ENCODE measurements around the gene UTP14C. TPM values are rescaled to one million over a fixed set of nuclear protein-coding genes. Genes with fewer than 3 reads are reported as not detected.
"Not testable (repeated sequence)": the region's sequence is repeated elsewhere in the genome, so short reads cannot be mapped to it uniquely, and the experiment has no call there.

Gene UTP14C
- total and polyA plus RNA-seq, 12 donors: 1.4 to 21.4 (median 14.1) TPM

DNA sequence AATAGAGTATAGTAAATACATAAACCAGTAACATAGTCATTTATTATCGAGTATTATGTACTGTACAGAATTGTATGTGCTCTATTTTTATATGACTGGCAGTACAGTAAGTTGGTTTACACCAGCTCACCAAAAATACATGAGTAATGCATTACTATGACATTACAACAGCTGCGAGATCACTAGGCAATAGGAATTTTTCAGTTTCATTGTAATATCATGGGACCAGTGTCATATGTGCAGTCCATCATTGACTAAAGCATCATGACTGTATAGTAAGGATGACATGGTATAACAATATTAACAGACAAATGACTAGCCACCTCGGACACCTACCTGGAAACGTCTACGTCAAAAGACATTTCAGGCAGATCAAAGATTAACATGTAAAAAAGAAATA lies 46.9 kb upstream of the UTP14C start:
- 86 to 97% (median 93%) methylated on average over 5 of the region's 5 CpGs for WGBS, 4 donors
- Histone ChIP-seq H3K36me3 (replicated peaks in 1 of 2) (no peaks in the 10 kb centered on the region), H3K27ac (no peak overlapping the region), H3K4me1 (replicated peaks in 1 of 2) (no peaks in the 10 kb centered on the region), H3K9me3 (replicated peaks in 1 of 3) (no peaks in the 10 kb centered on the region), H3K27me3 (no peaks in the 10 kb centered on the region), H3K4me3 (no peak overlapping the region)
- TF ChIP-seq POLR2A (IDR thresholded peaks at IDR 0.05): no peak
- TF ChIP-seq, protein P1, sequence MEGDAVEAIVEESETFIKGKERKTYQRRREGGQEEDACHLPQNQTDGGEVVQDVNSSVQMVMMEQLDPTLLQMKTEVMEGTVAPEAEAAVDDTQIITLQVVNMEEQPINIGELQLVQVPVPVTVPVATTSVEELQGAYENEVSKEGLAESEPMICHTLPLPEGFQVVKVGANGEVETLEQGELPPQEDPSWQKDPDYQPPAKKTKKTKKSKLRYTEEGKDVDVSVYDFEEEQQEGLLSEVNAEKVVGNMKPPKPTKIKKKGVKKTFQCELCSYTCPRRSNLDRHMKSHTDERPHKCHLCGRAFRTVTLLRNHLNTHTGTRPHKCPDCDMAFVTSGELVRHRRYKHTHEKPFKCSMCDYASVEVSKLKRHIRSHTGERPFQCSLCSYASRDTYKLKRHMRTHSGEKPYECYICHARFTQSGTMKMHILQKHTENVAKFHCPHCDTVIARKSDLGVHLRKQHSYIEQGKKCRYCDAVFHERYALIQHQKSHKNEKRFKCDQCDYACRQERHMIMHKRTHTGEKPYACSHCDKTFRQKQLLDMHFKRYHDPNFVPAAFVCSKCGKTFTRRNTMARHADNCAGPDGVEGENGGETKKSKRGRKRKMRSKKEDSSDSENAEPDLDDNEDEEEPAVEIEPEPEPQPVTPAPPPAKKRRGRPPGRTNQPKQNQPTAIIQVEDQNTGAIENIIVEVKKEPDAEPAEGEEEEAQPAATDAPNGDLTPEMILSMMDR (IDR thresholded peaks at IDR 0.05): no peak
- intact Hi-C loops (cut with DNase I): no loop called here
- no peak for DNase-seq

DNA sequence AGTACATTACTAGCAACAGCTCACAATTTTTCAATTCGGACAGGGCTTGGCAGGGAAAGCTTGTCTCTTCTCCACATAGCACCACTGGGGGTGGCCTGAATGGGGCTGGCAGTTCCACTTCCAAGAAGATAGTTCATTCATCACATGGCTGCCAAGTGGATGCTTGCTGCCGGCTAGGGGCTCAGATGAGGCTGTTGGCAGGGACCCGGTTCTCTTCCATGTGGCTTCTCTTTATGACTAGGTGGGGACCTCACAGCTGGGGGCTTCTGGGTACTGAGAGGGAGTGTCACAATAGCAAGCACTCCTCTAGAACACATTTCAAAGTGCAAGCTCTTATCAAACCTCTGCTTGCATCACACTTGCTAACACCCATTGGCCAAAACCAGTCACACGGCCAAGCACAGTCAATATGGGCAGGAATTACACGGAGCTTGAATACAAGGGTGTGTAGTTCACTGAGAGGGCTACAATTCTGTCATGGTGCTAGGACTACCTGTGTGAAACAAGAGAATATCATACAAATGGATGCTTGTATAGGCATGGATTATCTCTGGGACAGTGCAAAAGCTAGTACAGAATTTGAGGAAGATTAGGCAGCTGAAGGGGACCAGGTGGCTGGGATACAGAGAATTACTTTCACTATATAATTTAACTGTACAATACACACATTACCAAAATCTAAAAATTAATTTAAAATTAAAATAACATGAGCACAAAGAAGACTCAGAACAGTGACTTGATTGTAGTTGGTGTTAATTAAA lies 45.5 kb upstream of the UTP14C start:
- TF ChIP-seq, protein P1 (IDR thresholded peaks at IDR 0.05): no peak
- TF ChIP-seq POLR2A (IDR thresholded peaks at IDR 0.05): no peak
- no peaks in the 10 kb centered on the region for H3K27me3 ChIP-seq
- DNase-seq: no peak
- H3K27ac ChIP-seq: no peak overlapping the region
- intact Hi-C loops (cut with DNase I): no loop called here
- WGBS, 4 donors: 51 to 87% (median 74%) methylated on average over 5 of the region's 5 CpGs
- H3K4me1 ChIP-seq (replicated peaks in 1 of 2): no peaks in the 10 kb centered on the region
- H3K4me3 ChIP-seq: no peak overlapping the region
- H3K36me3 ChIP-seq (replicated peaks in 1 of 2): no peaks in the 10 kb centered on the region
- no peaks in the 10 kb centered on the region for H3K9me3 ChIP-seq (replicated peaks in 1 of 3)

DNA sequence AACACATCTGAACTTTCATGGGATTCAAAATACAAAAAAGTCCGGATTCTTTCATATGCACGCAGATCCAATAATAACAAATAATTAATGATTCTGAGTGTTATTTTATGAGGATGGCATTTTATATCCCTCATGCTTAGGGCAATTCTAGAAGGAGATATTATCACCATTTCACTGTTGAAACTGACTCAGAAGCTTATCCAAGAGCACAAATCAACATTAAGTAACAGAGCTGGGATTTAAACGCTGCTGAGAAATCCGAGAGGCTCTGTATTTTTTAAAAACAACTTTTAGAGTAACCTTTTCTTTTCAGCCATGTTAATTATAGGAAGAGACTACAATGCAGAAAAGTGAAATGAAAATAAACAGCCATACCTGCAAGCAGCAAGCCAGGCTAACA lies 43.6 kb upstream of the UTP14C start:
- intact Hi-C loops (cut with DNase I): no loop called here
- TF ChIP-seq, protein P1 (IDR thresholded peaks at IDR 0.05): no peak
- no peak for TF ChIP-seq POLR2A (IDR thresholded peaks at IDR 0.05)
- no peaks in the 10 kb centered on the region for H3K9me3 ChIP-seq (replicated peaks in 1 of 3)
- no peaks in the 10 kb centered on the region for H3K36me3 ChIP-seq (replicated peaks in 1 of 2)
- no peak overlapping the region for H3K27ac ChIP-seq
- no peak overlapping the region for H3K4me3 ChIP-seq
- no peaks in the 10 kb centered on the region for H3K4me1 ChIP-seq (replicated peaks in 1 of 2)
- no peak for DNase-seq
- H3K27me3 ChIP-seq: no peaks in the 10 kb centered on the region
- 61 to 70% (median 64%) methylated on average over 4 of the region's 4 CpGs for WGBS, 4 donors

DNA sequence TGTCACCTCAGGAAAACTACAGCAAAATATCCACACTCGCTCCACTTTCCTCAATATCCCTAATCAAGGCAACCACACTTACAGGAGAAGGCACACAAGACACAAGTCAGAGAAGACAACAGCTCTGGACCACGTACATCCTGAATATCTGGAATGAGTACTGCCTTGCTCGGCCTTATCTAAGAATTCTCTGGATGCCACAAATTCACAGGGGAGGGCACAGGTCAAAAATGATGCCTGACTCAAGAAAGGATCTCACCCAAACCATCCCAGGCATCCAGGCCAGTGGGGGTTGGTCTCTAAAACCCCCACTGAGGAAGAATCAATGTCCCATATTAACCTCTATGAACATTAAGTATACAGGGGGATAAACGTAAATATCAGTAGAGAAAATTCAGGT lies 43.1 kb upstream of the UTP14C start:
- 75 to 84% (median 80%) methylated on average over 4 of the region's 4 CpGs for WGBS, 4 donors
- no peaks in the 10 kb centered on the region for H3K36me3 ChIP-seq (replicated peaks in 1 of 2)
- no peaks in the 10 kb centered on the region for H3K4me1 ChIP-seq (replicated peaks in 1 of 2)
- no peak overlapping the region for H3K27ac ChIP-seq
- no peak for DNase-seq
- no peaks in the 10 kb centered on the region for H3K27me3 ChIP-seq
- no peak overlapping the region for H3K4me3 ChIP-seq
- no peaks in the 10 kb centered on the region for H3K9me3 ChIP-seq (replicated peaks in 1 of 3)
- TF ChIP-seq, protein P1 (IDR thresholded peaks at IDR 0.05): no peak
- intact Hi-C loops (cut with DNase I): no loop called here

DNA sequence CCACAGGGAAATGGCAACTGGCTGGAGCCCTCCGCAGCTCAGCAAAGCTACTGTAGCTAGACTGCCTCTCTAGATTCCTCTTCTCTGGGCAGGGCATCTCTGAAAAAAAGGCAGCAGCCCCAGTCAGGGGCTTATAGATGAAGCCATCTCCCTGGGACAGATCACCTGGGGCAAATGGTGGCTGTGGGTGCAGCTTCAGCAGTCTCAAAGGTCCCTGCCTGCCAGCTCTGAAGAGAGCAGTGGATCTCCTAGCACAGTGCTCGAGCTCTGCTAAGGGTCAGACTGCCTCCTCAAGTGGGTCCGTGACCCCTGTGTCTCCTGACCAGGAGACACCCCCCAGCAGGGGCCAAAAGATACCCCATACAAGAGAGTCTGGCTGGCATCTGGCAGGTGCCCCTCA lies 41.2 kb upstream of the UTP14C start:
- H3K9me3 ChIP-seq (replicated peaks in 1 of 3); H3K27me3 ChIP-seq; H3K4me1 ChIP-seq (replicated peaks in 1 of 2); intact Hi-C loops (cut with DNase I); H3K27ac ChIP-seq; H3K36me3 ChIP-seq (replicated peaks in 1 of 2); H3K4me3 ChIP-seq; DNase-seq: not testable (repeated sequence)
- WGBS, 4 donors: 83 to 93% (median 91%) methylated on average over 2 to 3 of the region's 3 CpGs

DNA sequence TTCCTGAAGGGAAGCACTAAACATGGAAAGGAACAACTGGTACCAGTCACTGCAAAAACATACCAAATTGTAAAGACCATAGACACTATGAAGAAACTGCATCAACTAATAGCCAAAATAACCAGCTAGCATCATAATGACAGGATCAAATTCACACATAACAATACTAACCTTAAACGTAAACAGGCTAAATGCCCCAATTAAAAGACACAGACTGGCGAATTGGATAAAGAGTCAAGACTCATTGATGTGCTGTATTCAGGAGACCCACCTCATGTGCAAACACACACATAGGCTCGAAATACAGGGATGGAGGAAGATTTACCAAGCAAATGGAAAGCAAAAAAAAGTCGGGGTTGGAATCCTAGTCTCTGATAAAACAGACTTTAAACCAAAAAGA lies 39.6 kb upstream of the UTP14C start:
- intact Hi-C loops (cut with DNase I); H3K9me3 ChIP-seq (replicated peaks in 1 of 3); H3K36me3 ChIP-seq (replicated peaks in 1 of 2); DNase-seq; H3K27ac ChIP-seq; H3K4me3 ChIP-seq; H3K4me1 ChIP-seq (replicated peaks in 1 of 2); H3K27me3 ChIP-seq: not testable (repeated sequence)
- WGBS, 4 donors: 74 to 89% (median 81%) methylated on average over 4 of the region's 4 CpGs
